GM21825 (cell line): Measurements from ENCODE around the gene FBXL7.

Experiments used
- ATAC-seq: cut with Tn5 transposase; IDR thresholded peaks from one replicate; pipeline ENCODE4 v1.9.1; 2021; ENCODE audit warnings: mild to moderate bottlenecking, moderate library complexity; ENCODE audit not compliant: unreplicated experiment

FBXL7 gene

GRCh38 chr5:15538516-15538915 lies 38.5 kb downstream of the FBXL7 start:
- no peak for ATAC-seq

- ATAC-seq: no peak
Measured at GRCh38 chr5:15539951-15540350, 40.0 kb downstream of the FBXL7 start.

GRCh38 chr5:15544039-15544438 lies 44.1 kb downstream of the FBXL7 start:
- ATAC-seq: no peak

- no peak for ATAC-seq
Measured at GRCh38 chr5:15545082-15545481, 45.1 kb downstream of the FBXL7 start.

- ATAC-seq: no peak
Measured at GRCh38 chr5:15547261-15547839, 47.4 kb downstream of the FBXL7 start.

- no peak for ATAC-seq
Measured at GRCh38 chr5:15549961-15550360, 50.0 kb downstream of the FBXL7 start.

GRCh38 chr5:15550502-15551112 lies 50.6 kb downstream of the FBXL7 start:
- ATAC-seq: no peak

GRCh38 chr5:15551113-15551504 lies 51.1 kb downstream of the FBXL7 start:
- ATAC-seq: no peak

- ATAC-seq: no peak
Measured at GRCh38 chr5:15554542-15554941, 54.6 kb downstream of the FBXL7 start.

GRCh38 chr5:15555176-15555575 lies 55.2 kb downstream of the FBXL7 start:
- no peak for ATAC-seq

- ATAC-seq: no peak
Measured at GRCh38 chr5:15558240-15558639, 58.3 kb downstream of the FBXL7 start.

GRCh38 chr5:15558681-15559080 lies 58.7 kb downstream of the FBXL7 start:
- ATAC-seq: no peak

- no peak for ATAC-seq
Measured at GRCh38 chr5:15560421-15560820, 60.4 kb downstream of the FBXL7 start.

- ATAC-seq: no peak
Measured at GRCh38 chr5:15564523-15564922, 64.5 kb downstream of the FBXL7 start.

- no peak for ATAC-seq
Measured at GRCh38 chr5:15564957-15565356, 65.0 kb downstream of the FBXL7 start.

- no peak for ATAC-seq
Measured at GRCh38 chr5:15566306-15566705, 66.3 kb downstream of the FBXL7 start.

- no peak for ATAC-seq
Measured at GRCh38 chr5:15566789-15567188, 66.8 kb downstream of the FBXL7 start.

- ATAC-seq: no peak
Measured at GRCh38 chr5:15570491-15570890, 70.5 kb downstream of the FBXL7 start.

- ATAC-seq: no peak
Measured at GRCh38 chr5:15571081-15571480, 71.1 kb downstream of the FBXL7 start.

- ATAC-seq: no peak
Measured at GRCh38 chr5:15571618-15572017, 71.6 kb downstream of the FBXL7 start.

GRCh38 chr5:15573590-15573989 lies 73.6 kb downstream of the FBXL7 start:
- ATAC-seq: no peak

GRCh38 chr5:15574128-15574527 lies 74.1 kb downstream of the FBXL7 start:
- no peak for ATAC-seq

- no peak for ATAC-seq
Measured at GRCh38 chr5:15574806-15575325, 74.9 kb downstream of the FBXL7 start.
